Activated gamma-delta T cell (primary cell): ENCODE measurements around the gene LSM8.
A peak's percentile ranks its signal among the peaks of the same experiment; 100 is the strongest.
"Not testable (repeated sequence)": the region's sequence is repeated elsewhere in the genome, so short reads cannot be mapped to it uniquely, and the experiment has no call there.

ENCODE experiments used
- DNase-seq: peaks from one replicate; lab custom pipeline; 2025; lab: John Stamatoyannopoulos, UW

LSM8 gene

GRCh38 chr7:118214051-118214832, 30.3 kb downstream of the LSM8 start:
- peak; percentile 44 for DNase-seq

- no peak for DNase-seq
Measured at GRCh38 chr7:118214833-118215182, 30.8 kb downstream of the LSM8 start.

GRCh38 chr7:118217210-118217619, 33.3 kb downstream of the LSM8 start:
- DNase-seq = no peak

GRCh38 chr7:118218413-118219156, 34.6 kb downstream of the LSM8 start:
- no peak for DNase-seq

GRCh38 chr7:118219157-118219512, 35.2 kb downstream of the LSM8 start:
- DNase-seq = no peak

GRCh38 chr7:118220583-118220982, 36.6 kb downstream of the LSM8 start:
- DNase-seq = no peak

- DNase-seq = no peak
Measured at GRCh38 chr7:118222591-118222990, 38.6 kb downstream of the LSM8 start.

- no peak for DNase-seq
Measured at GRCh38 chr7:118224521-118224920, 40.6 kb downstream of the LSM8 start, which contains the start of gene ANKRD7. TSS of gene ANKRD7 (plus strand) at chr7:118224704. CDS start at chr7:118224831, 127 bp downstream.

GRCh38 chr7:118232837-118233236, 48.9 kb downstream of the LSM8 start:
- DNase-seq = no peak

GRCh38 chr7:118233799-118234198, 49.8 kb downstream of the LSM8 start:
- no peak for DNase-seq

GRCh38 chr7:118239014-118239413, 55.0 kb downstream of the LSM8 start:
- DNase-seq = no peak

- not testable (repeated sequence) for DNase-seq
Measured at GRCh38 chr7:118240320-118240719, 56.4 kb downstream of the LSM8 start.
